ENCODE measurements around the gene PLA1A. TPM values are rescaled to one million over a fixed set of nuclear protein-coding genes. Genes with fewer than 3 reads are reported as not detected.

The PLA1A gene
- polyA plus RNA-seq, 1 of the 3 experiments (the other 2 are of a cell fraction): not detected

DNA sequence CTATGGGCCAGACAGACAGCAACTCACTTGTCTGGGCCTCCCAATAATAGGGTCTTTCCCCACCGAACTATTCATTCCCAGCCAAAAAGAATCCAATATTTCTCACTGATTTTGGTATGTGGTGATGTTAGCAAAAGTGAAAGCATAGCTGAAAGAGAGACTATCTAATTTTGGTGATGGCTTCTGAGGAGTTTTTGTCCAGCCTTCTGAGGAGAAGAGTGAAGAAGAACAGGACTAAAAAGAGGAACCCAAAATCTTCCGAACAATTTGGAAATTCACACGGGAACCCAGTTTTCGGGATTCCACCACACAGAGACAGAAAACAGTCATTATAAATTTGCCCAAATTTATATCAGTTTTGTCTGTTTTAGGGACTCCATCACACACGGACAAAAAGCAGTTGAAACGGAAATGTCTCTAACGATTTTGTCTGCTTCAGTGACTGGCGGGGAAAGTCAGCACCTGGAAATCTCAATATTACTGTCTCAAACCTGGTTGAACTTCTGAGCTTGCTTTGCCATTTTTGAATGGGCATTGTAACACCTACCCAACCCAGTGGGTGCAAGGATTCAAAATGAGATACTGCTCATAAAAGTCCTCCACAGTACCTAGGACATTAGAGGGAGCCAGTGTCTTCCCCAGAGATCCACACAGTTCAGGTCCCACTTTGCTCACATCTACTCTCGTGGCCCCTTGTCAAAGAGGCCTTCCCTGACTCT, 47.3 kb upstream of the PLA1A start:
- CTCF ChIA-PET: no interaction called here
- DNase-seq: no peak
- Histone ChIP-seq H3K79me2 (ENCODE audit: insufficient read depth) (no peaks in the 10 kb centered on the region), H3K9me3 (no peaks in the 10 kb centered on the region), H4K20me1 (ENCODE audit: insufficient read depth) (no peaks in the 10 kb centered on the region), H3K4me3 (ENCODE audit: low read depth in 2 of 2, low read length in 1 of 2) (no peak overlapping the region), H3F3A (replicated peaks; ENCODE audit: insufficient read depth) (no peaks in the 10 kb centered on the region), H3K9me2 (no peaks in the 10 kb centered on the region), H3K27me3 (ENCODE audit: insufficient read depth) (no peaks in the 10 kb centered on the region), H3K4me1 (ENCODE audit: control insufficient read depth in 1 of 2, insufficient read depth in 2 of 2, low read depth in 1 of 2, low read length in 1 of 2) (no peaks in the 10 kb centered on the region; a peak in 1 of 4 replicates), H3K9ac (no peak overlapping the region), H3K27ac (ENCODE audit: low read depth in 2 of 2, low read length in 1 of 2) (no peak overlapping the region), H3K4me2 (no peak overlapping the region), H3K36me3 (replicated peaks in 1 of 2; ENCODE audit: control insufficient read depth in 1 of 2, insufficient read depth in 2 of 2, low read length in 1 of 2) (no peaks in the 10 kb centered on the region), H2AFZ (ENCODE audit: low read depth) (no peak overlapping the region)
- POLR2A ChIA-PET: no interaction called here
- TF ChIP-seq JUND (IDR thresholded peaks at IDR 0.05): no peak
- TF ChIP-seq, protein P1, sequence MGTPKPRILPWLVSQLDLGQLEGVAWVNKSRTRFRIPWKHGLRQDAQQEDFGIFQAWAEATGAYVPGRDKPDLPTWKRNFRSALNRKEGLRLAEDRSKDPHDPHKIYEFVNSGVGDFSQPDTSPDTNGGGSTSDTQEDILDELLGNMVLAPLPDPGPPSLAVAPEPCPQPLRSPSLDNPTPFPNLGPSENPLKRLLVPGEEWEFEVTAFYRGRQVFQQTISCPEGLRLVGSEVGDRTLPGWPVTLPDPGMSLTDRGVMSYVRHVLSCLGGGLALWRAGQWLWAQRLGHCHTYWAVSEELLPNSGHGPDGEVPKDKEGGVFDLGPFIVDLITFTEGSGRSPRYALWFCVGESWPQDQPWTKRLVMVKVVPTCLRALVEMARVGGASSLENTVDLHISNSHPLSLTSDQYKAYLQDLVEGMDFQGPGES (IDR thresholded peaks at IDR 0.05; ENCODE audit: low read depth, low read length): no peak
- TF ChIP-seq FOSL2 (IDR thresholded peaks at IDR 0.05; ENCODE audit: borderline replicate concordance, low read depth): no peak
- TF ChIP-seq GABPA (IDR thresholded peaks at IDR 0.05; ENCODE audit: low read depth): no peak
- TF ChIP-seq, protein P2, sequence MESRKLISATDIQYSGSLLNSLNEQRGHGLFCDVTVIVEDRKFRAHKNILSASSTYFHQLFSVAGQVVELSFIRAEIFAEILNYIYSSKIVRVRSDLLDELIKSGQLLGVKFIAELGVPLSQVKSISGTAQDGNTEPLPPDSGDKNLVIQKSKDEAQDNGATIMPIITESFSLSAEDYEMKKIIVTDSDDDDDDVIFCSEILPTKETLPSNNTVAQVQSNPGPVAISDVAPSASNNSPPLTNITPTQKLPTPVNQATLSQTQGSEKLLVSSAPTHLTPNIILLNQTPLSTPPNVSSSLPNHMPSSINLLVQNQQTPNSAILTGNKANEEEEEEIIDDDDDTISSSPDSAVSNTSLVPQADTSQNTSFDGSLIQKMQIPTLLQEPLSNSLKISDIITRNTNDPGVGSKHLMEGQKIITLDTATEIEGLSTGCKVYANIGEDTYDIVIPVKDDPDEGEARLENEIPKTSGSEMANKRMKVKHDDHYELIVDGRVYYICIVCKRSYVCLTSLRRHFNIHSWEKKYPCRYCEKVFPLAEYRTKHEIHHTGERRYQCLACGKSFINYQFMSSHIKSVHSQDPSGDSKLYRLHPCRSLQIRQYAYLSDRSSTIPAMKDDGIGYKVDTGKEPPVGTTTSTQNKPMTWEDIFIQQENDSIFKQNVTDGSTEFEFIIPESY (IDR thresholded peaks at IDR 0.05; ENCODE audit: borderline replicate concordance, low read depth): no peak
- TF ChIP-seq, protein P3, sequence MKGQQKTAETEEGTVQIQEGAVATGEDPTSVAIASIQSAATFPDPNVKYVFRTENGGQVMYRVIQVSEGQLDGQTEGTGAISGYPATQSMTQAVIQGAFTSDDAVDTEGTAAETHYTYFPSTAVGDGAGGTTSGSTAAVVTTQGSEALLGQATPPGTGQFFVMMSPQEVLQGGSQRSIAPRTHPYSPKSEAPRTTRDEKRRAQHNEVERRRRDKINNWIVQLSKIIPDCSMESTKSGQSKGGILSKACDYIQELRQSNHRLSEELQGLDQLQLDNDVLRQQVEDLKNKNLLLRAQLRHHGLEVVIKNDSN (IDR thresholded peaks at IDR 0.05; ENCODE audit: borderline replicate concordance, low read depth): no peak
- TF ChIP-seq SMC3 (IDR thresholded peaks at IDR 0.05; ENCODE audit: low read depth, low read length): no peak
- TF ChIP-seq POLR2AphosphoS5 (IDR thresholded peaks at IDR 0.05; ENCODE audit: low read depth, low read length): no peak
- no peak for TF ChIP-seq SIN3A (IDR thresholded peaks at IDR 0.05; ENCODE audit: borderline replicate concordance, low read depth, low read length)
- no peak for TF ChIP-seq RXRA (IDR thresholded peaks at IDR 0.05; ENCODE audit: borderline replicate concordance, low read depth)
- TF ChIP-seq NFIC (IDR thresholded peaks at IDR 0.05; ENCODE audit: borderline replicate concordance): no peak
- TF ChIP-seq, protein P4, sequence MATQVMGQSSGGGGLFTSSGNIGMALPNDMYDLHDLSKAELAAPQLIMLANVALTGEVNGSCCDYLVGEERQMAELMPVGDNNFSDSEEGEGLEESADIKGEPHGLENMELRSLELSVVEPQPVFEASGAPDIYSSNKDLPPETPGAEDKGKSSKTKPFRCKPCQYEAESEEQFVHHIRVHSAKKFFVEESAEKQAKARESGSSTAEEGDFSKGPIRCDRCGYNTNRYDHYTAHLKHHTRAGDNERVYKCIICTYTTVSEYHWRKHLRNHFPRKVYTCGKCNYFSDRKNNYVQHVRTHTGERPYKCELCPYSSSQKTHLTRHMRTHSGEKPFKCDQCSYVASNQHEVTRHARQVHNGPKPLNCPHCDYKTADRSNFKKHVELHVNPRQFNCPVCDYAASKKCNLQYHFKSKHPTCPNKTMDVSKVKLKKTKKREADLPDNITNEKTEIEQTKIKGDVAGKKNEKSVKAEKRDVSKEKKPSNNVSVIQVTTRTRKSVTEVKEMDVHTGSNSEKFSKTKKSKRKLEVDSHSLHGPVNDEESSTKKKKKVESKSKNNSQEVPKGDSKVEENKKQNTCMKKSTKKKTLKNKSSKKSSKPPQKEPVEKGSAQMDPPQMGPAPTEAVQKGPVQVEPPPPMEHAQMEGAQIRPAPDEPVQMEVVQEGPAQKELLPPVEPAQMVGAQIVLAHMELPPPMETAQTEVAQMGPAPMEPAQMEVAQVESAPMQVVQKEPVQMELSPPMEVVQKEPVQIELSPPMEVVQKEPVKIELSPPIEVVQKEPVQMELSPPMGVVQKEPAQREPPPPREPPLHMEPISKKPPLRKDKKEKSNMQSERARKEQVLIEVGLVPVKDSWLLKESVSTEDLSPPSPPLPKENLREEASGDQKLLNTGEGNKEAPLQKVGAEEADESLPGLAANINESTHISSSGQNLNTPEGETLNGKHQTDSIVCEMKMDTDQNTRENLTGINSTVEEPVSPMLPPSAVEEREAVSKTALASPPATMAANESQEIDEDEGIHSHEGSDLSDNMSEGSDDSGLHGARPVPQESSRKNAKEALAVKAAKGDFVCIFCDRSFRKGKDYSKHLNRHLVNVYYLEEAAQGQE (IDR thresholded peaks at IDR 0.05; ENCODE audit: low read depth, low read length): no peak
- TF ChIP-seq EZH2phosphoT487 (IDR thresholded peaks at IDR 0.05; ENCODE audit: borderline replicate concordance, low read depth): no peak
- no peak for TF ChIP-seq TEAD4 (IDR thresholded peaks at IDR 0.05; ENCODE audit: borderline replicate concordance, insufficient read depth)
- no peak for TF ChIP-seq EP300 (IDR thresholded peaks at IDR 0.05; ENCODE audit: borderline replicate concordance in 1 of 2, low read depth in 1 of 2, low read length in 1 of 2)
- no peak for TF ChIP-seq RAD21 (IDR thresholded peaks at IDR 0.05; ENCODE audit: low read length)
- TF ChIP-seq NRF1 (IDR thresholded peaks at IDR 0.05; ENCODE audit: low read depth, low read length): no peak
- no peak for TF ChIP-seq TCF12 (IDR thresholded peaks at IDR 0.05)
- no peak for TF ChIP-seq GATA2 (CRISPR knock-in tag; IDR thresholded peaks at IDR 0.05)
- WGBS (ENCODE audit: low lambda C conversion rate): 89% methylated on average over 9 of the region's 9 CpGs
